ACC112 (cell line): ENCODE data around the gene SAMD8.

Experiments
- H2AFZ ChIP-seq: fragments of 200-600 bp; sonication (generic); one replicate; pipeline ENCODE4 v1.6.0; 2017; ENCODE audit warnings: antibody characterized with exemption, low read length; ENCODE audit not compliant: unreplicated experiment
- H3K27ac ChIP-seq: fragments of 200-600 bp; sonication (generic); 2 replicates; pipeline ENCODE4 v1.5.1; 2014; ENCODE audit warnings: low read depth, mild to moderate bottlenecking, antibody characterized with exemption, low read length, moderate library complexity
- H3K27me3 ChIP-seq: fragments of 200-600 bp; sonication (generic); 2 replicates; pipeline ENCODE4 v1.6.1; 2014; ENCODE audit warnings: mild to moderate bottlenecking, antibody characterized with exemption, low read length, moderate library complexity, mixed read lengths; ENCODE audit not compliant: insufficient read depth
- H3K36me3 ChIP-seq: fragments of 200-600 bp; sonication (generic); 2 replicates; pipeline ENCODE4 v1.6.1; 2016; ENCODE audit warnings: mild to moderate bottlenecking, antibody characterized with exemption, low read length, moderate library complexity, mixed read lengths; ENCODE audit not compliant: insufficient read depth
- H3K4me1 ChIP-seq: fragments of 200-600 bp; sonication (generic); one replicate; pipeline ENCODE4 v1.6.1; 2016; ENCODE audit warnings: low read length, mixed read lengths; ENCODE audit not compliant: insufficient read depth, unreplicated experiment, control insufficient read depth
- H3K4me3 ChIP-seq: fragments of 200-600 bp; sonication (generic); 2 replicates; pipeline ENCODE4 v1.5.1; 2014; ENCODE audit warnings: mild to moderate bottlenecking, low read depth, low read length
- H3K79me2 ChIP-seq: fragments of 200-600 bp; sonication (generic); one replicate; pipeline ENCODE4 v1.6.0; 2016; ENCODE audit warnings: low read length; ENCODE audit not compliant: control insufficient read depth, unreplicated experiment, insufficient read depth

SAMD8 gene

DNA sequence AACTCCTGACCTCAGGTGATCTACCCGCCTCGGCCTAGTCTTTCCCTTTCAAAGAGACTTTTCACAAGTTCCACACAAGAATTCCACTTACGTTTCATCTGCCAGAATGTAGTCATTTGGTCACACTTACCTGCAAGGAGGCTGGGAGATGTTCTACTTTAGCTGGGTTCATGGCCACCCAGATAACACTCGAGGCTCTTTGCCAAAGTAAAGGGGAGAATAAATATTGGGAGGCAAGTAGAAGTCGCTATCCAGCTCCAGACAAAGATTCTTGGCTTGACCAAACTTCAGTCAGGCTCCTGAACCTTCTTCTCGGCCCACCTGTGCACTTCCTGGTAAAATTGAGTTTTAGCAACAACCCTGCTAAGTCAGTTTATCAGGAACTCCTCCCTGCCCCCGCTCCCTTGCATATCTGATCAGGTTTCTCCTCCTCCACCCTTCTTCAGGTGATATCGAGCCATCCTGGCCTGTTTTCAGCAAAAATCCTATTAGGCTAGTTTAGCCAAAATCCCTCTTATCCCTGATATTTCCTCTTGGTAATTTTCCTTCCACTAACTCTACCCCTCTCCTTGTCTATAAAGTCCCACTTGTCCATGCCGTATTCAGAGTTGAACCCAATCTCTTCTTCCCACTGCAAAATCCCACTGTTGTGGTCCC lies 25.1 kb upstream of the SAMD8 start:
- Histone ChIP-seq H3K79me2 (no peaks in the 10 kb centered on the region), H3K36me3 (no peaks in the 10 kb centered on the region), H2AFZ (no peak overlapping the region), H3K4me1 (no peaks in the 10 kb centered on the region), H3K4me3 (no peak overlapping the region), H3K27me3 (0 out of 2 replicates have a peak, but pooled peaks cover 4% of the 10 kb centered on the region), H3K27ac (no peak overlapping the region)

DNA sequence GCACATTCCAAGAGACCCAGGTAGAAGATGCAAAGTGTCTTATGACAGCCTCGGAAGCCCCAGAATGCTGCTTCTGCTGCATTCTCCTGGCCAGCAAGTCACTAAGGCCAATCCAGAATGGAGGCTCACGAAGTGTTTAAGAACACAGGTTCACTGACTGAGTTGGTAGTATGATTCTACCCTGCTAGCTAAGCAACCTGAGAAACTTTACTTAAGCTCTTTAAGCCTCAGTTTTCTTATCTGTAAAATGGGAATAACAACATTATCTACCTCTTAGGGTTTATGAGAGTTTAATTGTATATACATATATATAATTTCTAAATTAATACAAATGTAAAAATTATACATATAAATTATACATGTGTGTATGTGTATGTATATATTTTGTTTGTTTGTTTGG lies 22.8 kb upstream of the SAMD8 start:
- H3K36me3 ChIP-seq: no peaks in the 10 kb centered on the region
- no peak overlapping the region for H3K4me3 ChIP-seq
- H3K4me1 ChIP-seq: no peaks in the 10 kb centered on the region
- H2AFZ ChIP-seq: no peak overlapping the region
- no peaks in the 10 kb centered on the region for H3K79me2 ChIP-seq
- 0 out of 2 replicates have a peak, but pooled peaks cover 4% of the 10 kb centered on the region for H3K27me3 ChIP-seq
- H3K27ac ChIP-seq: no peak overlapping the region

DNA sequence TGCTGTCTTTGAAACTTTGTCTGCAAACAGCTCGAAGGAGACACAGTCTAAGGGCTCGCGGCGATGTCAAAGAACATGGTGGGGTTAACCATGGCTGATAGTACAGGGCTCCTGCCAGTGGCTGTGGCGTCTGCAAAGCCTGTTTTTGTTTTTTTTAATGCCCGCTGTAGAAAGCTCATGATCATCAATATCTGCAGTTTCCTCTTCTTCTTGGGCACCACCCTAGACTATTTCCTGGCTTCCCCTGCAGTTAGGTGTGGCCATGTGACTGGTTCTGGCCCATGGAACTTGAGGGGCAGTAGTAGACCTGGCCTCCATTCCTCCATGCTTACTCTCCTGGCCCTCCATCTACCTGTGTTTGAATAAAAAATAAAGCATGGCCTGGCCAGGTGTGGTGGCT lies 21.8 kb upstream of the SAMD8 start:
- no peaks in the 10 kb centered on the region for H3K27me3 ChIP-seq
- H3K79me2 ChIP-seq: no peaks in the 10 kb centered on the region
- no peak overlapping the region for H3K27ac ChIP-seq
- H3K36me3 ChIP-seq: no peaks in the 10 kb centered on the region
- no peak overlapping the region for H2AFZ ChIP-seq
- no peak overlapping the region for H3K4me3 ChIP-seq
- H3K4me1 ChIP-seq: no peaks in the 10 kb centered on the region

DNA sequence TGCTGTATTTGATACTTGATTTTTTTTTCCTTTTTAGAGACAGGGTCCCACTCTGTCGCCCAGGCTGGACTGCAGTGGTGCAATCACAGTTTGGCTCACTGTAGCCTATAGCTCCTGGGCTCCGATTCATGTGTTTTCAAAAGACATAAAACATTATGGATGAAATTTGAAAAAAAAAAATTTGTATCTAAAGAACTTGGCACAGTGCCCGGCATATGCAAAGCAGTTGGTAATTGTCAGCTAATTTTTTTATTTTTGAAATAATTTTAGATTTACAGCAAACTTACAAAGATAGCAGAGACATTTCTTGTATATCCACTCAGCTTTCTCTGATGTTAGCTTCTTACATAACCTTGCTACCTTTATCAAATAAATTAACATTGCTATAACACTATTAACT lies 20.3 kb upstream of the SAMD8 start:
- Histone ChIP-seq H3K27ac (no peak overlapping the region), H3K79me2 (no peaks in the 10 kb centered on the region), H3K4me3 (no peak overlapping the region), H2AFZ (no peak overlapping the region), H3K4me1 (no peaks in the 10 kb centered on the region), H3K36me3 (no peaks in the 10 kb centered on the region), H3K27me3 (no peaks in the 10 kb centered on the region)

DNA sequence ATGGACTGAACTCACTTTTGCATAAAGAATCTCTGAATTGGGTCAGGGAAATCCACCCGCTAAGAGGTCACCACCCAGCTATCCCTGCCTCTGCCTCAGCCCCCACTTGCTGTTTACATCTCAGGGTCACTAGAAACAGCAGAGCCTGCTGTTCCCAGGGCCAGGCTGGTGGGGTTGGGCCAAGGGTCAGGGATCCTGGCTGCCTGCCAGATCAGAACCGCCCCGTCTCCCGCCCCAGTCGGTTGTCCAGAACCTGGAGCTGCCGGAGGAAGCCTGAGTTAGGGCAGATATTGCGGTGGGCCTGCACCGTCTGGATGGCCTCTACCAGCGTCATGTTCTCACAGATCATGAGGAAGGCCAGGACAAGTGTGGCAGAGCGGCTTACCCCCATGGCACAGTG lies 17.0 kb upstream of the SAMD8 start:
- Histone ChIP-seq H3K79me2 (no peaks in the 10 kb centered on the region), H3K27ac (no peak overlapping the region), H3K4me3 (no peak overlapping the region), H3K36me3 (no peaks in the 10 kb centered on the region), H2AFZ (no peak overlapping the region), H3K27me3 (no peaks in the 10 kb centered on the region), H3K4me1 (no peaks in the 10 kb centered on the region)

DNA sequence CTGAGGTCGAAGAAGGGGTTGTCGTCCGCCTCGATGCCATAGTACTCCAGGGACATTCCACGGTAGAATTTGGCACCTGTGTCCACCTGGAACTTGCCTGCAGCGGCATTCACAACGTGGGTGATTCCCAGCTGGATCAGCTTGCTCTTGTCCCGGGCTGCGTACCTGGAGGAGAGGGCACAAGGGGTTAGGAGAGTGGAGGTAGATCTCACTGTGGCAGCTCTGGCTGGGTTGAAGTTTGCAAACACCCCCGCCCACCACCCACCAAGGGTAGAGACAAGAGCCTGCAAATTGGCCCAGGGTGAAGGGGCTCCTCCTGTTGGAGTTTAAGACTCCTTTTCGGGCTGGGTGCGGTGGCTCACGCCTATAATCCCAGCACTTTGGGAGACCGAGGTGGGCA lies 15.8 kb upstream of the SAMD8 start:
- no peaks in the 10 kb centered on the region for H3K27me3 ChIP-seq
- H3K36me3 ChIP-seq: no peaks in the 10 kb centered on the region
- H3K79me2 ChIP-seq: no peaks in the 10 kb centered on the region
- H2AFZ ChIP-seq: no peak overlapping the region
- H3K27ac ChIP-seq: no peak overlapping the region
- no peak overlapping the region for H3K4me3 ChIP-seq
- H3K4me1 ChIP-seq: no peaks in the 10 kb centered on the region

DNA sequence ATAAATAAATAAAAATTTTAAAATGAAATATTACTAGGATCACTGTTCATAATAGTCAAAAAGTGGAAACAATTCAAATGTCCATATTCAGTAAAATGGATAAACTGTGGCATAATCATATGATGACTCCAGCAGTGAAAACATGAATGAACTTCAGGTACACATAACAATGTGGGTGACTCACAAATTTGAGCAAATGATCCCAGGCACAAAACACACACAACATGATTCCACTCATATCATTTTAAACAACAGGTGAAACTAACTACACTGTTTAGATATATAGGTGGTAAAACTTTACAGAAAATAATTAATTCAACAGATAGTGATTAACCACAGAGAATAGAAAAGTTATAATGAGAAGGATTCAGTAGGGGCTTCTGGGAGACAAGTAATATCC lies 14.7 kb upstream of the SAMD8 start:
- Histone ChIP-seq H3K27ac (no peak overlapping the region), H3K4me1 (no peaks in the 10 kb centered on the region), H3K79me2 (no peaks in the 10 kb centered on the region), H3K27me3 (no peaks in the 10 kb centered on the region), H3K4me3 (no peak overlapping the region), H3K36me3 (no peaks in the 10 kb centered on the region), H2AFZ (no peak overlapping the region)

DNA sequence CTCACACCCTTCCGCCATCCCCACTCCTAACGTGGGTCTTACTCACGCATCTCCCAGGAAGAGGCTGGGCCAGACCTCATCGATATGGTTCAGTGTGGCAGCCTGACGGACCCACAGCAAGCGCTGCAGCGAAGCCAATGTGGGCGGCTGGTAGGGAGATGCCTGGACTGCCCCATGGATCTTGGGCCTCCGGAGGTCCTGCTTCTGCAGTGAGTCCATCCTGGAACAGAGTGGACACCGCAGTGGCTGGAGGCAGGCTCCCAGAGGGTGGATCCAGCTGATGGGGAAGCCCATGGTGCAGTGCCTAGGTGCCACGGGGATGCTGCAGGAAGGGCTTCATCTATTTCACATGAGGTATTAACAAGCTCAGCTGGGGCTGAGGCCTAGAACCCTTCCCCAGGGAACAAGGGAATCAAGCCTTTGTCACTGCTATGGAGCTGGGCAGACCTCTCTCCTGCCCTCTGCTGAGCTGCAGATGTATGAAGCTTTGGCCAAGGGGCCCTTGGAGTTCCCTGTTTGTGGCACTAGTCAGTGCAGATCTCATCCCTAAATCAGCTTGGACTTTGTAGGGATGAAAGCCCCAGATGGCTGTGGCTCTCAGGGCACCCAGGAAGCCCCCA lies 13.7 kb upstream of the SAMD8 start:
- Histone ChIP-seq H2AFZ (no peak overlapping the region), H3K79me2 (no peaks in the 10 kb centered on the region), H3K4me1 (no peaks in the 10 kb centered on the region), H3K4me3 (no peak overlapping the region), H3K36me3 (no peaks in the 10 kb centered on the region), H3K27ac (no peak overlapping the region), H3K27me3 (no peaks in the 10 kb centered on the region)

DNA sequence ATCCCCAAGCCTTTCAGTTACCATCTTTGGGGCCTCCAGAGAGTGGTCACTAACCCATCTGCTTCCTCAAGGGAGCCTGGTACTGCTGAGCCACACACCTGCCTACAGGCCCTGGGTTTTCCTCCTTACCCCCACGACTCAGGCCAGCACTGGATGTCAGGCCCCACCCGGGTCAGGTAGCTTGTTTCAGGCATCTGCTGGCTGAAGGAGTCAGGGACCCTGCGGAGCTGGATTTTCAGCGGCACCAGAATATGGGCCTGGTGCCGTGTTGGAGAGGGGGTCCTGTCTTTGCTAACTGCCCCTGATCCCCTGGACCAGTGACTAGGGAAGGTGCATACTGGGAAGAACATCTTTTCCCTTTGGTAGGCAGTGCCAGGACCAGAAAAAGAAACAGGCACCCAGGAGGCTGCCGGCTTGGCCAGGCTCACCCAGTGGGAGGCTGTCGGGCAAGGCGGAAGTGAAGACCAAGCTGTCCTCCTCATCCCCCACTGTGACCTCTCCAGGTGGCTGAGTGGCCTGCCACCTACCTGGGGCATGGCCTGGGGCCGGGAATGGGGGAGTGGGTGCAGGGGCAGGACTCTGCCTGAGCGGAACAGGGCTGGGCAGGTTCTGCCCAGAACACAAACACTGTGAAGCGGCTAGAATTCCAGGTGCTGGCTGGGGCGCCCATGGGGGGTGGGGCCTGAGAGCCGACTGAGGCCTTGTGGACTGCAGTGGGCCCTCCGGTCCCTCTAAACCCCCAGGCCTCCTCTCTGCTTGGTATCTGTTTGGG lies 12.4 kb upstream of the SAMD8 start:
- H2AFZ ChIP-seq: no peak overlapping the region
- no peaks in the 10 kb centered on the region for H3K27me3 ChIP-seq
- no peaks in the 10 kb centered on the region for H3K79me2 ChIP-seq
- H3K4me1 ChIP-seq: no peaks in the 10 kb centered on the region
- H3K27ac ChIP-seq: no peak overlapping the region
- H3K36me3 ChIP-seq: no peaks in the 10 kb centered on the region
- H3K4me3 ChIP-seq: no peak overlapping the region

DNA sequence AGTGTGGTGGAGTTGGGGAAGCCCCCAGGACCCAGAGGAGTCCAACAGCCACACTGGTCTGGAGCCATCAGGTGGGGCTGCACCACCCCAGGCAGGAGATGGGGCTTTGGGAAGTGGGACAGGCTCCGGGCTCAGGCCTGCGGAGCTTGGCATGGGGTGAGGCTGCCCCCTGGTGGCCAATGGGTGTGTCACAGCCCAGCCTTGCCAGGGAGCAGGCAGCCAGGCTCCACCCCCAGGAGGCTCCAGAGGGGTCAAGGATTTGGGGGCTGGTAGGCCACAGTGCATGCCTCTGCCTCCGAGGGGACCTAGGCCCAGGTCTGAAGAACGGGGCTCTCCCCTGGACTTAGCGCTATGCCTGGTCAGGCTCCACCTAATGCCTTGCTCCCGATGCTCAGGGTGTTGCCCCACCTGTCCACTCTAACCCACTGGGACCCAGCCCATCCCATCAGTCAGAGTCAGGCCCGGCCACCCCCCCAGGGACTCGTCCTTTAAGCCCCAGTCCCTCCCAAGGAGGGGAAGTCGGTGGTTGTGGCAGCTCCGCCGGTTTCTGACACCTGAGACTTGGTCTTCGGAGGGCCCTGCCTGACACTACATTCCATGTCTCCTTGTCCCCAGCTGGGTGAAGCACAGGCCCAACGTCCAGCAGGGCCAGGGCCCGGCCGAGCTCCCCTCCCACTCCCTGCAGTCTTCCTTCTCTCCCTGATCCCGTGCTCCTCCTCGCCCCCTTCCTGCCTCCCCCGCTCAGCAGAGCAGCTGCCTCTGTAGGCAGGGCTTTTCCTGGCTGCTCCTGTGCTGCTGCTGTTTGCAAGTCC lies 11.3 kb upstream of the SAMD8 start:
- no peaks in the 10 kb centered on the region for H3K36me3 ChIP-seq
- no peaks in the 10 kb centered on the region for H3K27me3 ChIP-seq
- H3K27ac ChIP-seq: no peak overlapping the region
- H3K79me2 ChIP-seq: no peaks in the 10 kb centered on the region
- H2AFZ ChIP-seq: no peak overlapping the region
- no peak overlapping the region for H3K4me3 ChIP-seq
- no peaks in the 10 kb centered on the region for H3K4me1 ChIP-seq
